LNCaP clone FGC (cell line): Measurements from ENCODE around the gene MYO1C.
"Not testable (repeated sequence)": the region's sequence is repeated elsewhere in the genome, so short reads cannot be mapped to it uniquely, and the experiment has no call there.

Source experiments
- DNase-seq: peaks from one replicate; pipeline ENCODE4 v3.0.0-alpha.2; 2011; ENCODE audit warnings: low read depth
- H3K4me3 ChIP-seq: 2 replicates; pipeline ENCODE4 v1.5.1; 2011; ENCODE audit warnings: mild to moderate bottlenecking, low read depth, low read length, control low read depth
- CTCF ChIP-seq: IDR thresholded peaks from 2 replicates; pipeline ENCODE4 v1.5.1; 2012; ENCODE audit warnings: mild to moderate bottlenecking; ENCODE audit not compliant: control insufficient read depth, insufficient read depth; ENCODE audit errors: extremely low read depth

The MYO1C gene

GRCh38 chr17:1452836-1453235, 39.6 kb downstream of the MYO1C start:
- DNase-seq: no peak
- TF ChIP-seq CTCF: no peak
- no peak overlapping the region for H3K4me3 ChIP-seq

- not testable (repeated sequence) for H3K4me3 ChIP-seq, DNase-seq
Observed at GRCh38 chr17:1450261-1450660, 42.2 kb downstream of the MYO1C start.

DNA sequence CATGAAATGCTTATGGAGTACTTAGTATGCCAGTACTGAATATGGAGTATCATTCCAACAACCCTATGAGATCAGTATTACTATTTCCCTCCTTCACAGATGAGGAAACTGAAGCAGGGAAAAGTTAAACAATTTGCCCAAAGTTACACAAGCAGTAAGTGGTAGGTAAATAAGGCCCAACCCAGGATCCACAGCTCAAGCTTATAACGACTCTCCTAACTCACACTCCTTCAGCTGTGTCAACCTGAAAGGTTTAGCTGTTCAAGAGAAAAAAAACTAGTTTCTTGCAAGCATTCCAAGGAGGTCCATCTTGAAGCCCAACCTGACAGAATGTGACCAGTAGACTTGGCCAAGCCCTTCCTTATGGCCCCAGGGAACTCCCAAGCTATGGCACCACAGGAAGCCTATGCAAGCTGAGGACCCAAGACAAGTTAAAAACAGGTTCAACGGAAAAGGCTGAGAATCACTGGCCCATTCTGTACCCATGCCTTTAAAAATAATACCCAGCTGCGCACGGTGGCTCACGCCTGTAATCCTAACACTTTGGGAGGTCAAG, 43.0 kb downstream of the MYO1C start:
- no peak for TF ChIP-seq CTCF
- DNase-seq: no peak
- H3K4me3 ChIP-seq: no peak overlapping the region

GRCh38 chr17:1447052-1447451, 45.4 kb downstream of the MYO1C start:
- DNase-seq: no peak
- H3K4me3 ChIP-seq: no peak overlapping the region
- TF ChIP-seq CTCF: no peak

- no peak for TF ChIP-seq CTCF
- no peak for DNase-seq
- H3K4me3 ChIP-seq: no peak overlapping the region
Observed at GRCh38 chr17:1446201-1446600, 46.3 kb downstream of the MYO1C start.

DNA sequence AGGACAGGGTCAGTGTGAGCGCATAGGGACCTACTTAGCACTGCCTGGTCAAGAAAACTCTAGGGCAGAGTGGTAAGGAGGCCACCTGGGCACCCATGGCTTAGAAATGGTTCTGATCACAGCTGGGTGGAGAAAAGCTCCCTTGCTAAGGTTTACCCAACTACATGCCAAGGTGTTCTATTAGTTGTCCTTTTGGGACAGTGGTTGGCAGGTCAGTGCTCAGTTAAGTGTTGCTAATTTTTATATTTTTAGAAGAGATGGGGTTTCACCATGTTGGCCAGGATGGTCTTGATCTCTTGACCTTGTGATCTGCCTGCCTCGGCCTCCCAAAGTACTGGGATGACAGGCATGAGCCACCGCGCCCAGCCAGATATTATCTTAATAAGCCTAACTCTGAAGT, 46.8 kb downstream of the MYO1C start:
- H3K4me3 ChIP-seq, DNase-seq: not testable (repeated sequence)

- H3K4me3 ChIP-seq, DNase-seq: not testable (repeated sequence)
Observed at GRCh38 chr17:1442721-1443120, 49.8 kb downstream of the MYO1C start.

- H3K4me3 ChIP-seq: no peak overlapping the region
- TF ChIP-seq CTCF: no peak
- no peak for DNase-seq
Observed at GRCh38 chr17:1442187-1442586, 50.3 kb downstream of the MYO1C start.

- DNase-seq: no peak
- no peak overlapping the region for H3K4me3 ChIP-seq
- TF ChIP-seq CTCF: no peak
Observed at GRCh38 chr17:1440921-1441320, 51.6 kb downstream of the MYO1C start.
